Effector CD8-positive, alpha-beta T cell (primary cell): Measurements from ENCODE around the gene CHRNE.
"Not testable (repeated sequence)": the region's sequence is repeated elsewhere in the genome, so short reads cannot be mapped to it uniquely, and the experiment has no call there.

Experiments used
- DNase-seq: peaks from one replicate; lab custom pipeline; 2025; lab: John Stamatoyannopoulos, UW

The CHRNE gene

DNA sequence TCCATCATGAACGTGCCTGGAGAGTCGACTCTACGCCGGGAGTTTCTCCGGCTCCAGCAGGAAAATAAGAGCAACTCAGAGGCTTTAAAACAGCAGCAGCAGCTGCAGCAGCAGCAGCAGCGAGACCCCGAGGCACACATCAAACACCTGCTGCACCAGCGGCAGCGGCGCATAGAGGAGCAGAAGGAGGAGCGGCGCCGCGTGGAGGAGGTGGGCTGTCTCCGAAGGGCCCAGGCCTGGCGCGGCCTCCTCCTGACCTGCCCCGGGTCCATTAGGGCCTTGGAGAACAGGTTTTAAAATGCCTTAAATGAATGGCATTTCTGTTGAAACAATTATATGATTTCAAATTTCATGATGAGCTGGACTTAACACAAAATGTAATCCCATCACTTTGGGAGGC, 15.3 kb downstream of the CHRNE start:
- no peak for DNase-seq

DNA sequence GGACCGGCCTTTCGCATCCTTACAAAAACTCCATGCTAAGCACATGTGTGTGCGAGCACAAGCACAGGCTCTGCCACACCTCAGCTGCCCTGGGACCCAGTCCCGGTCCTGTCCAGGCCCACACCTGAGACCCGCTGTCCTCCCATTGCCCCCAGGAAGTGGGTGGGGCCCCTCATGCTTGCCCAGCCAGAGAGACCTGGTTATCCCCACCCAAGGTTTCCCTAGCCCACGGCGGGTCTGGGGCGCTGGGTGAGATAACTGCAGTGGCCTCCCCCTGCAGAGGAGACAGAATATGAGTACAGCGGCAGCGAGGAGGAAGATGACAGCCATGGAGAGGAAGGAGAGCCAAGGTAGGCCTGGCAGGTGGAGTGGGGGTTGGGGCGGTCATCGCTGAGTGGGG, 16.1 kb downstream of the CHRNE start:
- DNase-seq = no peak

DNA sequence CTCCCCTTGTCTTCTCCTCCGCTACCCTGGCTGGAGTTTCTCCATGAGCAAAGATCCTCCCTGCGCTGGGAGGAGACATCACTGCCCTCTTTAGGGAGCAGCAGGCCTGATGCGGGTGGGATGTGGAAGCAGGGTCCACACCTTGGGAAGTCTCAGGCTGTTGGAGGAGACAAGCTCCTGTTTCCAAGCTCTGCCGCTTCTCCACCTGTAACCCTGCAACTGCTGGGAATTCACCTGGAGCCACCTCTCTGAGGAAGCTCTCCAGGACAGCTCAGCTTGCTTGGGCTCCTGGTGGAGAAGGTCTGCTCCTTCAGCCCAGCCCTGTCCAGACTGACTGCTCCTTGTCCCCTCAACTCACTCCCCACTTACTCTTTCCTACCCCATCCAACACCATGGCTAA, 18.4 kb downstream of the CHRNE start:
- DNase-seq = no peak

DNA sequence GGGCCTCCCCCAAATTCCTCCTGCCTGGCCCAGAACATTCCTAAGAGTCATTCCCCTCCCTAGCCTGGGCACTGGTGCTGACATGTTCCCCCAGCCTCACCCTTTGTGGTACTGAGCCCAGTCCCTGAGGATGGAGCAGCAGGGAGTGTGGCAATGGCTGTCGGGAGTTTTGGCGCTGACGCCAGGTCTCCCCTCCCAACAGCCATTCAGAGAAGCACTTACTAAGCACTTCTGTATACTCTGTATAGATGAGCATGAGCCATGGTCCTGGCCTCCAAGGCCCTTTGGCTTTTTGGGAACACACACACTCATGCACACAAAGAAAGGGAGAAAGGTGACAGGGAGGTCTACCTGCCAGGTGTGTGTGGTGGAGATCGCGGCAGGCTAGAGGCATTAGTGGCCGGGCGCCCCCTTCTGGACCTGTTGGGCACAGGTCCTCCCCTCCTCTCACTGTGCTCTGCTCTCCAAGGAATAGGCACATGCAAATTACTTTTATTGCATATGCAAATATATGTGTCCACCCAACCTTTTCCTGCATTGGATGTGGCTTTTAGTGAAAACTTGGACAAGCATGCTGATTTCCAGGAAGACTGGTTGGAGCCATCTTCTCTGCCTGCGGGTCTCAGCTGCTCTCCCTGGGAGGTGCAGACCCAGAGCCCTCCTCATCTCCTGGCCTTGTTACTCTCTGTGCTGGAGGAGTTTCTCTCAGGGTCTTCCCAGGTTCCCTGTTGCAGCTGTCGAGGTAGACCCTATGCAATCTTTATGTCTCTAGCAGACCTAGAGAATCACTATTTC, 20.9 kb downstream of the CHRNE start:
- DNase-seq = peak; percentile 35

DNA sequence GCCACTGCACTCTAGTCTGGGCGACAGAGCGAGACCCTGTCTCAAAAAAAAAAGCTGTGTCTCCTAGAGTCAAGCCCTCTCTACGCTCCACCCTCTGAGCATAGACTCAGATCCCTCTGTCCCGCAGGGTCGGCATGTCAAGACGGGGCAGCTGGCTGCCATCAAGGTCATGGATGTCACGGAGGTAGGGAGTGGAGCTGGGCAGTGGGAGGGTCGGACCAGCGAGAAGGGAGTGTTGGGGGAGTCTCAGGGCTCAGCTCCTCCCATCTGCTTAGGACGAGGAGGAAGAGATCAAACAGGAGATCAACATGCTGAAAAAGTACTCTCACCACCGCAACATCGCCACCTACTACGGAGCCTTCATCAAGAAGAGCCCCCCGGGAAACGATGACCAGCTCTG, 22.0 kb downstream of the CHRNE start:
- DNase-seq = no peak

DNA sequence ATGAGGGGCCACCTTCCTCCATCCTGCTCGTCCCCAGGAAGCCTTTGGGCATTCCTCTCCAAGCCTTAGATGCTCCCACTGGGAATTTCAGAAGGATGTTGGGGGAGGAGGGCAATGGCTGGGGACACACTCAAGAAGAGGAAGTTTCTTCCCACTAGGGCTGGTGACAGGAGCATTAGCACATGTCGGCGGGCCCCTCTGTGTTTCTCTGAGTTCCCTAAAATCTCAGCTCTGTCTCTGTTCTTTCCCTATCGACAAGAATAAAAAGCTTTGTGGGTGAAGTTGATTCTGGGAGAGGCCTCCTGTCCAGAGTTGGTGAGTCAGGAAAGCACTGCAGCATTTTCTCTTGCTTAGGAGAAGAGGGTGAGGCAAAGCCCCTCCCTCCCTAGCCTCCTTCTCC, 23.3 kb downstream of the CHRNE start:
- DNase-seq = no peak

DNA sequence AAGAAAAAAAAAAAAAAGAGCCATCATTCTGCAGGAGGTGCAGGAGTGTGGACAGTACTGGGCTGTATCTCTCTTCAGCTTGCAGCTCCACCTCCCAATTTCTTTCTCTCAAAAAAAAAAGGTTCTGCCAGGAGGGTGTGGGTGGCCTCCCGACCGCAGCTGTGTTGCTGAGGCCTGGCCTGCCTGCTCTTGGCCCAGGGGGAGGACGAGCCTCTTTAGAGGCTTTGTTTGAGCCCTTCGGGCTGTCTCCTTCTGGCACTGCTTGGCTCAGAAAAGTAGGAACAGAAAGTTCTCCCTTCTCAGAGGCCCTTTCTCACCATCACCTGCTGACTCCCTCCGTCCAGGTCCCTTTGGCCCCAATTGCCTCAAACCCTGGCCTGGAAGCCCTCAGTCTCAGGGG, 25.8 kb downstream of the CHRNE start:
- no peak for DNase-seq

DNA sequence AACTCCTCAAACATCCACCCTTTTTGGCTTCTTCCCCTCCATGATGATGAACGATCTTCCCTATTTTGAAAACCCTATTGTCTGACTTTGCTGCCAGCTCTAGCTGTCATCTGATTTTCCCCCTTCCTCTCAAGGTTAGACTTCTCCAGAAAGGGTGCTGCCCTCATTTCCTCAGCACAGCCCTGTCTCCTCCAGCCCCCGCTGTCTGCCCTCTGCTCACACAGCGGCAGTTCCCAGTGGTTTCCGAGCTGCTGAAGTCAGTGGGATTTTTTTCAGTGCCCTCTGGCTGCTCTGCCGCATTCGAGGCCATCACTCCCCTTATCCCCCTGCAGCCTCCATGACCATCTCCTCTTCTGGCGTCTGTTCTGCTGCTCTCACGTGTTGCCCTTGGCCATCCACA, 30.1 kb downstream of the CHRNE start:
- DNase-seq = no peak

DNA sequence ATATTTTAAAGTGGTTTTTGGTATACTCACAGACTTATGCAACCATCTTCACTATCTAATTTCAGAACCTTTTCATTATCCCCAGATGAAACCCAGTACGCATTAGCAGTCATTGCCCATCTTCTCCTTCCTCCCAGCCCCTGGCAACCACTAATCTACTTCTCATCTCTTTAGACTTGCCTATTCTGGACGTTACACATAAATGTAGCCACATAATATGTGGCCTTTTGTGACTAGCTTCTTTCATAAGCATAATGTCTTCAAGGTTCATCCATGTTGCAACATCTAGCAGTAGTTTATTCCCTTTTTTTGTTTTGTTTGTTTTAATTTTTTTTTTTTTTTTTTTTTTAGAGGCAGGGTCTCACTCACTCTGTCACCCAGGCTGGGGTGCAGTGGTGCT, 32.0 kb downstream of the CHRNE start:
- no peak for DNase-seq

DNA sequence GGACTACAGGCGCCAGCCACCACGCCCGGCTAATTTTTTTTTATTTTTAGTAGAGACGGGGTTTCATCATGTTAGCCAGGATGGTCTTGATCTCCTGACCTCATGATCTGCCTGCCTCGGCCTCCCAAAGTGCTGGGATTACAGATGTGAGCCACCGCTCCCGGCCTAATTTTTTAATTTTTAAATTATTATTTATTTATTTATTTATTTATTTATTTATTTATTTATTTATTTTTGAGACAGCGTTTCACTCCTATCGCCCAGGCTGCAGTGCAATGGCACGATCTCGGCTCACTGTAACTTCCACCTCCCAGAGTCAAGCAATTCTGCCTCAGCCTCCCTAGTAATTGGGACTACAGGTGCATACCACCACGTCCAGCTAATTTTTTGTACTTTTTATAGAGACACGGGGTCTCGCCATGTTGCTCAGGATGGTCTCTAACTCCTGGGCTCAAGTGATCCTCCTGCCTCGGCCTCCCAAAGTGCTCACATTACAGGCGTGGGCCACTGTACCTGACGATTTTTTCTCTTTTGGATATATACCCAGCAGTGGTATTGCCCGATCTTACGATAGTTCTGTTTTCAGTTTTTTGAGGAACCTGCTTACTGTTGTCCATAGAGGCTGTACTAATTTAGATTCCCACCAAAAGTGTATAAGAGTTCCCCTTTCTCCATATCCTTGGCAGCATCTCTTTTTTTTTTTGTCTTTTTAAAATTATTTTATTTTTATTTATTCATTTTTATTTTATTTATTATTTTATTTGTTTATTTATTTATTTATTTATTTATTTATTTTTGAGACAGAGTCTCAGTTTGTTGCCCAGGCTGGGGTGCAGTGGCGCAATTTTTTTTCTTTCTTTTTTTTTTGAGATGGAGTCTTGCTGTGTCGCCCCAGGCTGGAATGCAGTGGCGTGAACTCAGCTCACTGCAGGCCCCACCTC, 33.6 kb downstream of the CHRNE start:
- not testable (repeated sequence) for DNase-seq

DNA sequence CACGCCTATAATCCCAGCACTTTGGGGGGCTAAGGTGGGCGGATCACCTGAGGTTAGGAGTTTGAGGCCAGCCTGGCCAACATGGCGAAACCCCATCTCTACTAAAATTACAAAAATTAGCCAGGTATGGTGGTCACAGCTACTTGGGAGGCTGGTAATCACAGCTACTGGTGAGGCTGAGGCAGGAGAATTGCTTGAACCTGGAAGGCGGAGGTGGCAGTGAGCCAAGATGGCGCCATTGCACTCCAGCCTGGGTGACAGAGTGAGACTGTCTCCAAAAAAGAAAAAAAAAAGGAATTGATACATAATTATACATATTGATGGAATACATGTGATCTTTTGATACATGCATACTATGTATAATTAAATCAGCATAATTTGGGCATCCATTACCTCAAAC, 35.4 kb downstream of the CHRNE start:
- DNase-seq = not testable (repeated sequence)

DNA sequence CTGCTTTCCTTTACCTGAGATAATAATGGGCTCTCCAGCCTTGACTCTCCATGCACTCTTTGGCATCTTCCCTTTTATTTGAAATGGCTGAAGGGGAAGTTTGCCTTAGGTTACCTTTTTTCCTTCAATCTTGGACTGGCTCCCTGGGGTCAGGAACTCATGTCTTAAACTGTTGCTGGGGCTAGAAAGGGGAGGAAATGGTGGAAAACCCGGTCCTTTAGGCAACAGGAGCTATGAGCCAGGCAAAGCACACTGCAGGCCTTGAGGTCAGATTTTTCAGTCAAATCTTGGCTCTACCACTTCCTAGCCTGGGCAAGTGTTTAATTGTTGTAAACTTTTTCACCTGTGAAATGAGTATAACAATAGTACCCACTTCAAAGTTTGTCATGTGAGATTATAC, 39.6 kb downstream of the CHRNE start:
- no peak for DNase-seq

DNA sequence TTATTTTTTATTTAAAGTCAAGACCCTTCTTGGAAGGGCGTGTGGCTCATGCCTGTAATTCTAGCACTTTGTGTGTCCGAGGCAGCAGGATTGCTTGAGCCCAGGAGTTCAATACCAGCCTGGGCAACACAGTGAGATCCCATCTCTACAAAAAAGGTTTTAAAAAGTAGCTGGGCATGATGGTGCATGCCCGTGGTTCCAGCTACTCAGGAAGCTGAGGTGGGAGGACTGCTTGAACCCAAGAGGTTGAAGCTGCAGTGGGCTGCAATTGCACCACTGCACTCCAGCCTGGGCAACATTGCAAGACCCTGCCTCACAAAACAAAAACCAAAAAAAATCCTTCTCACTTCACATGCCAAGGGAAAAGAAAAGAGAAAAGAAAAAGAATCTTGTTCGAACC, 40.2 kb downstream of the CHRNE start:
- DNase-seq = no peak

DNA sequence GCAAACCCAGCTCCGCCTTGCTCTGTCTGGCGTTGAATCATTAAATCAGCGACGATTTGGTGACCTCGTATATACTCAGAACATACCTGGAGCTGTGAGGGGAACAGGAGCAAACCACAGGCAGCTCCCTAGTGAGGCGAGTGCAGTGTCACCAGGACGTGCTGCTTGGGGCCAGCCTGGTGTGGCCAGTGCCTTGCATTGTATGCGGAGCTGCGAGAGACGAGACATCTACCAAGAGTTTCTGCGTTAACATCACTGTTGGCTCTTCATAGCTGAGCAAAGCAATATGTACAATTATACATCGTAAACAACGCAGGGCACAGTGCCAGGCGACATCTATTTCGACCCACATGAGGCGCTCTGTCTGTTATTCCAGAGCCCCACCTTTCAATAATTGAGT, 41.8 kb downstream of the CHRNE start:
- no peak for DNase-seq

DNA sequence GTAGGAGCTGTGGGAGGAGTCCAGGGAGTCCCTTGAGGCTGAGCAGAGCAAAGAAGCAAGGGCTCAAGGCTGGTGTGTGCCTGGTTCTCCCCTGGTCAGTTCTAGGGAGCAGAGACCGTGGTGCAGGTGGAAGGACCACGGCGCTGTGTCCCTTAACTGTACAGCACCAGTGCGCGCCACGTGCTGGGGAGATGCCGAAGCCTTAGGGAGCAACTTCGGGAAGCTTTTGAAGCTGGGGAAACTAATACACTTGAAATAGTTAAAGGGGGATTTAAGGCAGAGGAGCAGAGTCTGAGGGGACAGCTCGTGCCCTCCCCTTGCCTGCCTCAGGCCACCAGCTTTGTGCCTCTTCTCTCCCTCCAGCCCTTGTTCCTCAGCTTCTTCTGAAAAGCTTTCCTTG, 42.2 kb downstream of the CHRNE start:
- no peak for DNase-seq

DNA sequence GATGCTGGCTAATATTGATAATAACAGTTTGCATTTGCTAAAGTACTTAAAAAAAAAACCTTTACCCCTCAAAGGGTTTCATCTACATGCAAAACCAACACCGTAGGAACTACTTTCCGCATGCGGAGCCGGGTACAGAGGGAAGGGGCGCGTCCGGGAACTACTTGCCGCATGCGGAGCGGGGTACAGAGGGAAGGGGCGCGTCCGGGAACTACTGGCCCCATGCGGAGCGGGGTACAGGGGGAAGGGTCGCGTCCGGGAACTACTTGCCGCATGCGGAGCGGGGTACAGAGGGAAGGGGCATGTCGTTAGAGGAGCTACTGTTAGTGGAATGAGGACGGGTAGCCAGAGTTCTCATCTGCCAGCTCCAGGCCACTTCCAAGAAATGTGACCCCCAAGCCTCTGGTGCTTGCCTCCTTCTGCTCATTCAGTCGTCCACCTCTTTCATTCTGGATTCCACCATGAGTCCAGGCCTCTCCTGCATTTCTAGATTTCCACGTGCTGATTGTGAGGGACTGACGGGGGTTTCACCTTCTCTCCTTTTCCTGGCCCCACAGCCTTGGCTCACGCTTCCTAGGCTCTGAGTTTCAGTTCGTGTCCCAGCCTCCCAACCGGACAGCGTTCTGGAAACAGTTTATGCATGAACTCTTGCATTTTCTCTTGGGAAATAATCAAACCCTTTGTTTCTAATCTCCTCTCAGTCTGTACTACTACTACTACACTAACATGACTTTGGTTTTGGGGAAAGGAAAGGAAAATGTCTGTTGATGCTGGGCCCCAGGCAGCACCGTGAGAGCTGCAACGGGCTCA, 42.9 kb downstream of the CHRNE start:
- DNase-seq = no peak

DNA sequence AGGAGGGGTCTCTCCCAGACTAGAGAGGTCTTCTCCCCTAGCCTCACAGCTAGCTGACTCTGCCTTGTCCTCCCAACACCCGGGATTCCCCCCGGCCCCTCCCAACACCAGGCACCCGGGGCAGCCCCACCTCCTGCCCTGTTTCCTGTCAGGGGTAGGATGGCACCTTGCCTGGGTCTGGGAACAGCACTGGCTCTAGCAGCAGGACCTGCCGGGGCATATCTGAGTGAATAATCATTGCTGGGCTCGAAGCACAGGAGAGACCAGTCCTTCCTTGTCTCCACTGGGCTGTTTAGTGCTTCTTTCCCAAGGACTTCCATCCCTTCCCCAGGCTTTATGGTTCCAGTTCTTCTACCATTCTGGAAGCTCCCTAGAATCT, 44.0 kb downstream of the CHRNE start:
- DNase-seq = no peak

DNA sequence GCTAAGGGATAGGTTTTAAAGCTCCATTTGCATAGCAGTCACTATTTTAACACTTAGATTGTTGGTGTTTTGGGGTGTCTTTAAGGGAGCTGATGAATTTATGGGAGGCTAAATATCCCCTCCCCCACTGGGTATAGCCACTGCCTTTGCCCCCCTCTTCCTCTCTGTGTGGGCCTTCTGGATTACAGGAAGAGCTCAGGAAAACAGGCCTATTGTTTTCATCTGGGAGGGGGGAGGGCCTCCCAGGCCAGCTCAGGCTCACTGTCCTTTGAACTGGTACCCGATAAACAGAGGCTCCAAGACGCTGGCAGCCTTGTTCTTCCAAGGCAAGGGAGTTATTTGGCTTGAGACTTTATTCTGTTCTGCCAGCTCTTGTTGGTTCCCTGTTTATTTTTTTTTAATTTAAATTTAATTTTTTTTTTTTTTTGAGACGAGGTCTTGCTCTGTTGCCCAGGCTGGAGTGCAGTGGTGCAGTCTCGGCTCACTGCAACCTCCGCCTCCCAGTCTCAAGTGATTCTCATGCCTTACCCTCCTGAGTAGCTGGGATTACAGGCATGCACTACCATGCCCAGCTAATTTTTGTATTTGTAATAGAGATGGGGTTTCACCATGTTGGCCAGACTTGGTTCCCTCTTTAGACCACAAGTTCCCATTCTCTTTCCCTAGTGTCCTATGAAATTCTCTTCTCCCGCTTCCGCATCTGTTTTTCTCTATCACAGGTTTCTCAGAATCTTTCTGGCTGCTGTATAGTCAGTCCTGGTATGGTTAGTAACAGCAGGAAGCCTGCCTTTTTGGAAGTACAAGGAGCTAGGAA, 44.6 kb downstream of the CHRNE start:
- no peak for DNase-seq

DNA sequence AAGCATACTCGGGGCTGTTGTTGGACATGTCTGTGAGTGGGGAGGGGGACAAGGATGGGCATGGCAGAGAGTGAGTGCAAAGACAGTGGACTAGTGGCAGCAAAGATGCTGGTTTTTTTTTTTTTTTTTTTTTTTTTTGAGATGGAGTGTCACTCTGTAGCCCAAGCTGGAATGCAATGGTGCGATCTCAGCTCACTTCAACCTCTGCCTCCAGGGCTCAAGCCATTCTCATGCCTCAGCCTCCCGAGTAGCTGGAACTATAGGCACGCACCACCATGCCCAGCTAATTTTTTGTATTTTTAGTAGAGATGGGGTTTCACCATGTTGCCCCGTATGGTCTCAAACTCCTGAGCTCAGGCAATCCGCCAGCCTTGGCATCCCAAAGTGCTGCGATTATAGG, 45.6 kb downstream of the CHRNE start:
- DNase-seq = not testable (repeated sequence)

DNA sequence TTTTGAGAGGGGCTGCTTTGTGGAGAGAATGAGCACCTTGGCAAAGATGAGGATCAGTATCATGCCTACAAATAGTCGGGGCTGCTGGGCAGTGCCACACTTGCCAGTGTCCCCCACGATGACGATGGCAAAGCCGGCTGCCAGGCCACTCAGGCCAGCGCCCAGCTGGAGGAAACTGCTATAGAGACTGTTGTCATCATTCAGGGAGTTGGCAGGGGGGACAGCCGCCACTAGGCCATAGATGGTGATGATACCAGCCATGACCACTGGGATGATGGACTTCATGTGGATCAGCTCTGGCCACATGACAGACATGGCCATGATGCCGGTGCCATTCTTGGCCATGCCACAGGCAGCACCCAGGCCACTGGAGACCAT, 46.0 kb downstream of the CHRNE start:
- DNase-seq = no peak

DNA sequence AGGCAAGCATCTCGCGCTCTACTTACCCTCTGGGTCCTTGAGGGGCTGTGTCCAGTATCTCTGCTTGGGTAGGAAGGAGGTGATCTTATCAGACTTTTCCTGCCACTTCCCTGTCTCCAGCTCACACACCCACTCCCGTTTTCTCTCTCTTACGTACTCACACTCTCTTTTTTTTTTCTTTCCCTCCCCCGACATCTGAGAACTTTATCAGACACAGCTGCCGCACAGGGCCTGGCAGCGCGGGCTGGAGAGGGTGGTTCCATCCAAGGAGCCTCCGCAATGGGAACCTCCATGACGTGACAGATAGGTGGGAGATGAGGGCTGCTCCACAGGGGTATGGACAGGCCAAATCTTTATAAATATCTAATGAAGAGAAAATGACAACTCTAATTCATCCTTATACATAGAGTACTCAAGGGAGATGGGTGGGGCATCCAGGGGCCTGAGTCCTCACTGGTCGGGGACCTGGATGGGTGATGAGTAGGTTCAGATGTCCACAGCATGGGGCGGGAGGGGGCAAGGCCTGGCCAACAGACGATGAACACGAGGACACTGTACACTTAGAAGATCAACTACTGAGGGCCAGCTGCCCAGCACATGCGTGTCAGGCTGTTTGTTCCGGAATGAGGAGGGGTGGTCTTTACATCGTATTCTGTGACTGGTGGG, 46.5 kb downstream of the CHRNE start:
- no peak for DNase-seq
